ENCODE results near the gene HOXB9.

- TF ChIP-seq CTCF (IDR thresholded peaks at IDR 0.05; ENCODE audit: extremely low read depth in 1 of 2, insufficient read depth in 1 of 2, low read depth in 1 of 2, low read length in 2 of 2), result no peak
- no peak for TF ChIP-seq EZH2 (IDR thresholded peaks at IDR 0.05; ENCODE audit: borderline replicate concordance, low read depth, low read length, severe bottlenecking)
- TF ChIP-seq MYC (IDR thresholded peaks at IDR 0.05; ENCODE audit: low read depth, low read length), result no peak
- no peak for TF ChIP-seq POLR2A (IDR thresholded peaks at IDR 0.05; ENCODE audit: low read depth, low read length)
- no peak for TF ChIP-seq POLR2AphosphoS5 (IDR thresholded peaks at IDR 0.05; ENCODE audit: insufficient read depth, low read depth, low read length)
Measured at GRCh38 chr17:48630925-48631692, 5.0 kb upstream of the HOXB9 start.

Data from endothelial cell of umbilical vein (primary cell).